Kidney (tissue), 14 donors: ENCODE measurements around the gene TRIM66. TPM values are rescaled to one million over a fixed set of nuclear protein-coding genes. Genes with fewer than 3 reads are reported as not detected.

Experiments
- DNase-seq, 5 donors: peaks; one replicate each; pipeline ENCODE4 v3.0.0-alpha.2; 2013 to 2020
- FAIRE-seq: peaks from 2 replicates; lab custom pipeline; 2012; peaks lifted over from hg19 to GRCh38; lab: Jason Lieb, UNC
- H3K27ac ChIP-seq, 2 donors: one replicate each; pipeline ENCODE4 v1.7.0; 2013; ENCODE audit warnings: low read depth in 2 of 2, low read length in 2 of 2, inconsistent platforms in 1 of 2
- H3K27me3 ChIP-seq: one replicate; pipeline ENCODE4 v1.7.1; 2013; ENCODE audit warnings: low read length, inconsistent platforms; ENCODE audit not compliant: control insufficient read depth, insufficient read depth
- H3K36me3 ChIP-seq, 3 donors: one replicate each; pipeline versions ENCODE4 v1.7.0 to v1.7.1; 2013; ENCODE audit warnings: low read length in 3 of 3, control low read depth in 1 of 3, inconsistent platforms in 1 of 3; ENCODE audit not compliant: insufficient read depth in 3 of 3, control insufficient read depth in 2 of 3
- H3K4me1 ChIP-seq, 3 donors: one replicate each; pipeline versions ENCODE4 v1.7.0 to v1.7.1; 2013; ENCODE audit warnings: low read length in 3 of 3, inconsistent platforms in 1 of 3, low read depth in 1 of 3; ENCODE audit not compliant: control insufficient read depth in 2 of 3, insufficient read depth in 2 of 3
- H3K4me3 ChIP-seq, 3 donors: one replicate each; pipeline versions ENCODE4 v1.7.0 to v1.8.1; 2013; ENCODE audit warnings: low read length in 3 of 3, control low read depth in 1 of 3, inconsistent platforms in 1 of 3
- H3K9ac ChIP-seq, 3 donors: one replicate each; pipeline versions ENCODE4 v1.7.0 to v1.7.1; 2013; ENCODE audit warnings: low read length in 3 of 3, control low read depth in 1 of 3, inconsistent platforms in 1 of 3
- H3K9me3 ChIP-seq, 3 donors: one replicate each; pipeline versions ENCODE4 v1.7.0 to v1.7.1; 2013; ENCODE audit warnings: low read length in 3 of 3, control low read depth in 1 of 3, inconsistent platforms in 1 of 3; ENCODE audit not compliant: control insufficient read depth in 2 of 3, insufficient read depth in 1 of 3
- CTCF ChIP-seq: IDR thresholded peaks from 3 replicates; pipeline ENCODE4 v1.5.1; 2012; ENCODE audit warnings: mild to moderate bottlenecking, moderate library complexity, borderline replicate concordance; ENCODE audit not compliant: insufficient read depth; ENCODE audit errors: extremely low read depth
- intact Hi-C: fragments of 100-400 bp; cut with DNase I; formaldehyde crosslinking; loops from one replicate; pipeline ENCODE4 v1.11.1; 2022
- polyA plus RNA-seq: library from polyadenylated mRNA; stranded (reverse); fragments of 350-450 nt; fragmentation: Illumina TruSeq; extraction: RNeasy Lipid Tissue Mini Kit (QIAGEN cat#74804); gene quantifications from one replicate; pipeline ENCODE4 v1.2.3, GENCODE V29; 2014; ENCODE audit warnings: low read depth, low replicate concordance; ENCODE audit not compliant: insufficient read depth
- total RNA-seq: library from RNA; stranded (reverse); fragmentation: NEBNext Ultra II Directional; extraction: Animal tissue kit (Norgen Biotek cat#: 25700); gene quantifications from one replicate; pipeline ENCODE4 v1.2.1, GENCODE V29; 2021
- donor health status: control.
- donor health status: control.
- donor health status: control.
- donor health status: control.
- donor health status: control.
- donor health status: DM: yes; HTN: yes; CAD: no.
- donor health status: Normal renal cell carcinoma (clear cell type).

Gene TRIM66
- total and polyA plus RNA-seq, 2 donors from 2014 or later, result 1.4 to 25.7 TPM

GRCh38 chr11:8593935-8594909 is 88.2 kb downstream of the TRIM66 start, which contains the start of gene STK33:
Gene STK33 (minus strand): TSS chr11:8594228. CDS start chr11:8474905, 119,323 bp downstream.
- peaks cover 0 to 4% (median 0%) of the 10 kb centered on the region in 3 donors for H3K4me1 ChIP-seq
- no peaks in the 10 kb centered on the region for H3K9me3 ChIP-seq
- no peaks in the 10 kb centered on the region for H3K36me3 ChIP-seq
- FAIRE-seq (no peak), DNase-seq (peak; percentile 78 to 86 (median 81))
- H3K27me3 ChIP-seq, result no peaks in the 10 kb centered on the region
- peak within 1 kb of the TSS in 2 of 3 donors; percentile 21 to 52 for H3K9ac ChIP-seq
- no peak for TF ChIP-seq CTCF
- peak within 1 kb of the TSS; percentile 68 to 73 (median 71) for H3K4me3 ChIP-seq
- no peak within 1 kb of the TSS for H3K27ac ChIP-seq
- intact Hi-C loops, result no loop called here

GRCh38 chr11:8593455-8593854 is 89.0 kb downstream of the TRIM66 start:
- no peak for TF ChIP-seq CTCF
- H3K36me3 ChIP-seq, result no peaks in the 10 kb centered on the region
- peak overlapping the region in 2 of 3 donors; percentile 15 to 21 for H3K9ac ChIP-seq
- peaks cover 0 to 4% (median 0%) of the 10 kb centered on the region in 3 donors for H3K4me1 ChIP-seq
- no peak for FAIRE-seq
- H3K27ac ChIP-seq, result no peak overlapping the region
- H3K9me3 ChIP-seq, result no peaks in the 10 kb centered on the region
- H3K4me3 ChIP-seq, result peak overlapping the region; percentile 65 to 73 (median 71)
- intact Hi-C loops, result no loop called here
- H3K27me3 ChIP-seq, result no peaks in the 10 kb centered on the region
- no peak for DNase-seq

GRCh38 chr11:8587915-8588314 is 94.5 kb downstream of the TRIM66 start:
- peaks cover 0 to 3% (median 0%) of the 10 kb centered on the region in 3 donors for H3K9me3 ChIP-seq
- no peaks in the 10 kb centered on the region for H3K36me3 ChIP-seq
- H3K9ac ChIP-seq, result no peak overlapping the region
- no peaks in the 10 kb centered on the region for H3K27me3 ChIP-seq
- no peak overlapping the region for H3K4me3 ChIP-seq
- peaks cover 0 to 5% (median 2%) of the 10 kb centered on the region in 3 donors for H3K4me1 ChIP-seq
- no peak overlapping the region for H3K27ac ChIP-seq
- no peak for DNase-seq
- intact Hi-C loops, result no loop called here
- TF ChIP-seq CTCF, result no peak
- no peak for FAIRE-seq
